ENCODE results near the gene SNX22.

- TF ChIP-seq CTCF (IDR thresholded peaks at IDR 0.05; ENCODE audit: insufficient read depth, low read length) (no peak), GABPA (IDR thresholded peaks at IDR 0.05; ENCODE audit: low read depth) (no peak)
Measured at GRCh38 chr15:64152507-64153387, 1.2 kb downstream of the SNX22 start.
